A549 treated with RU486 at 1 μM for 4 hours (cell line): ENCODE data around the gene ATP5MK. TPM values are rescaled to one million over a fixed set of nuclear protein-coding genes. Genes with fewer than 3 reads are reported as not detected.

ENCODE experiments used
- total RNA-seq: library from RNA; stranded (reverse); fragments of 200-300 nt; extraction: Qiagen RNA extraction; gene quantifications from 5 replicates; pipeline ENCODE4 v1.2.3, GENCODE V29; 2022; ENCODE audit warnings: low read depth

Gene ATP5MK, protein sequence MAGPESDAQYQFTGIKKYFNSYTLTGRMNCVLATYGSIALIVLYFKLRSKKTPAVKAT
- total RNA-seq, result 250 to 552 TPM (median 478 TPM) in 5 replicates

DNA sequence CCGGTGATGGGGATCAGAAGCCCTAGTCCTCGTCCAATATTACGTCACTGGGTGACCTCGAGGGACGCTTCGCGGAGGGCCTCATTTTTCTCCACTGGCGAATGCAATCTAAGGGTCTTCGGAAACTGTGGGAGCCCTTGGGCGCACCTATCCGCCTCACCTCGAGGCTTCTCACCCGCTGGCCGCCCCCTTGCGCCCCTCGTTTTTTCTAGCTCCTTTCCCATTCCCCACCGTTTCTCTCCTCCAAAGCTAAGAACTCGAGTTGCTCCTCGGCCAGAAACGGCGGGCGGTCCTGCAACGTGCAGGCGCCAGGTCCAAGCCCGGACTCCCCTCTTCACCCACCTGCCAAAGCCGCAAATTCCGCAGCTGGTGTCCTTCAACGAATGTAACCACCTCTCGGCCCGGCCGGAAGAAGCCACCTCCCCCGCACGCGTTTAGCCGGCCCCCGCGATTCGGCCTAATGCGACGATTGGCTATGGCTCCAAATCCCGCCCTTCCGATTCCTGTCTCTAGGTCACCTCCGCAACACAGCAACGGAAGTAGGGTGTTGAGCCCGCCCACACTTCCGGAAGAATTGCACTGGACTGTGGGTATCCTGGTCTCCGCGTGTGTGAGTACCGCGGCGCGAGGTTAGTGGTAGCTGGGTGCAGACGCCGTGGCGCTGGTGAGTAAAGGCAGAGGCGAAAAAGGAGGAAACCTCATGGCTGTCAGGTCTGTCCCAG, at the start of gene ATP5MK, which contains the start of gene PDCD11:
Gene ATP5MK (minus strand): TSS at position 409 of the 722 bp plus-strand sequence. CDS start 4,018 bp downstream, outside the sequence.
Gene PDCD11 (plus strand): TSS at position 560 of the 722 bp plus-strand sequence. CDS start 1,801 bp downstream, outside the sequence.

DNA sequence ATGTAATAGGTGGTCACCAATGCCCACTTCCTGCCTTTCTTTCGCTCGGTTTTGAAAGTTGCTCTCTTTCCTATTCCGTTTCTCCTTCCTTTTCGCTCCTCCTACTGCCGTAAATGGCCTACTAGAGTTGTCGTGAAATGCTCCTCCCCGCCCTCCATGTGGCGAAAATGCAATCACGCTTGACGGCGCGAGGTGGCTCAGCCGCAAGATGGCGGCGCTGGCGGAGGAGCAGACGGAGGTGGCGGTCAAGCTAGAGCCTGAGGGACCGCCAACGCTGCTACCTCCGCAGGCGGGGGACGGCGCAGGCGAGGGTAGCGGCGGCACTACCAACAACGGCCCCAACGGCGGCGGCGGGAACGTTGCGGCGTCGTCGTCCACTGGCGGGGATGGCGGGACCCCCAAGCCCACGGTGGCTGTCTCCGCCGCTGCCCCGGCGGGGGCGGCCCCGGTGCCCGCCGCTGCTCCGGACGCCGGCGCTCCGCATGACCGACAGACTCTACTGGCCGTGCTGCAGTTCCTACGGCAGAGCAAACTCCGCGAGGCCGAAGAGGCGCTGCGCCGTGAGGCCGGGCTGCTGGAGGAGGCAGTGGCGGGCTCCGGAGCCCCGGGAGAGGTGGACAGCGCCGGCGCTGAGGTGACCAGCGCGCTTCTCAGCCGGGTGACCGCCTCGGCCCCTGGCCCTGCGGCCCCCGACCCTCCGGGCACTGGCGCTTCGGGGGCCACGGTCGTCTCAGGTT, 28.3 kb downstream of the ATP5MK start, which contains the start of gene TAF5:
Gene TAF5 (plus strand): TSS at position 195 of the 737 bp plus-strand sequence. CDS start 14 bp downstream, at position 209.

GRCh38 chr10:103350517-103351260, 45.6 kb downstream of the ATP5MK start, which contains the start of gene PCGF6:
Gene PCGF6, minus strand, starts transcription at chr10:103351140. Its CDS starts 74 bp downstream, at chr10:103351066.

Other genes starting within 250 kb of the ATP5MK start
- gene NT5C2, start 203.2 kb downstream of the ATP5MK start, total RNA-seq, result 71.5 to 95.9 TPM (median 83.3 TPM) in 5 replicates
- 0.08 TPM in 1 of 5 replicates, not detected in the others for gene RPEL1, start 150.6 kb downstream of the ATP5MK start, total RNA-seq
- gene INA, start 119.3 kb downstream of the ATP5MK start, total RNA-seq, result 22.5 to 30.0 TPM (median 26.3 TPM) in 5 replicates
- 7.7 to 15.1 TPM (median 13.2 TPM) in 5 replicates for gene PCGF6, start 45.3 kb downstream of the ATP5MK start, total RNA-seq
- 2.4 to 4.4 TPM (median 3.6 TPM) in 5 replicates for gene TAF5, start 28.5 kb downstream of the ATP5MK start, total RNA-seq
- 37.8 to 40.9 TPM (median 40.0 TPM) in 5 replicates for gene PDCD11, start 151 bp upstream of the ATP5MK start, total RNA-seq
- gene CALHM2, start 55.9 kb upstream of the ATP5MK start, total RNA-seq, result 4.3 to 6.6 TPM (median 5.1 TPM) in 5 replicates
- not detected in 5 replicates for gene CALHM1, start 62.4 kb upstream of the ATP5MK start, total RNA-seq
- 0.35 to 0.53 TPM (median 0.41 TPM) in 5 replicates for gene CALHM3, start 82.8 kb upstream of the ATP5MK start, total RNA-seq
- gene NEURL1, start 97.2 kb upstream of the ATP5MK start, total RNA-seq, result 0.18 to 0.83 TPM (median 0.35 TPM) in 5 replicates